Gastrocnemius medialis (tissue), 4 donors: Measurements from ENCODE around the gene VAPA. TPM values are rescaled to one million over a fixed set of nuclear protein-coding genes. Genes with fewer than 3 reads are reported as not detected.
A peak's percentile ranks its signal among the peaks of the same experiment; 100 is the strongest.

Source experiments
- ATAC-seq, 2 donors: fragments of 150-250 bp; one replicate each; pipeline ENCODE4 v1.9.1; 2016
- DNase-seq, 2 donors: peaks; one replicate each; pipeline ENCODE4 v3.0.0-alpha.2; 2019
- H3K27ac ChIP-seq, 4 donors: fragments of 200-600 bp; sonication (generic); 1 replicate in 1 of 4; 2 replicates in 3 of 4; pipeline ENCODE4 v1.5.1; 2016 to 2018; ENCODE audit warnings: mild to moderate bottlenecking in 2 of 4, moderate library complexity in 1 of 4
- H3K27me3 ChIP-seq, 3 donors: fragments of 200-600 bp; sonication (generic) in 2 of 3; 1 replicate in 1 of 3; 2 replicates in 2 of 3; pipeline versions ENCODE4 v1.5.1 to v1.6.0; 2016 to 2019; ENCODE audit warnings: mild to moderate bottlenecking in 1 of 3, moderate library complexity in 1 of 3
- H3K36me3 ChIP-seq, 2 donors: fragments of 200-600 bp; sonication (generic) in 1 of 2; one replicate each; pipeline ENCODE4 v1.5.1; 2017 to 2018
- H3K4me1 ChIP-seq, 2 donors: fragments of 200-600 bp; sonication (generic) in 1 of 2; one replicate each; pipeline ENCODE4 v1.5.1; 2016 to 2017; ENCODE audit warnings: mild to moderate bottlenecking in 2 of 2
- H3K4me3 ChIP-seq, 4 donors: fragments of 200-600 bp; sonication (generic) in 3 of 4; 1 replicate in 1 of 4; 2 replicates in 3 of 4; pipeline ENCODE4 v1.5.1; 2016 to 2019; ENCODE audit warnings: mild to moderate bottlenecking in 2 of 4
- H3K9me3 ChIP-seq, 3 donors: fragments of 200-600 bp; sonication (generic) in 2 of 3; 1 replicate in 1 of 3; 2 replicates in 2 of 3; pipeline ENCODE4 v1.5.1; 2016 to 2019
- POLR2A ChIP-seq, 2 donors: fragments of 450-650 bp; IDR thresholded peaks; one replicate each; pipeline ENCODE4 v1.6.1; 2017; ENCODE audit warnings: antibody characterized with exemption in 2 of 2, mild to moderate bottlenecking in 2 of 2, moderate library complexity in 2 of 2
- in situ Hi-C, 4 donors: fragments of 200-750 bp; cut with MboI; loops; one replicate each; pipeline versions ENCODE4 v1.15.0 to v1.8.0; 2017; ENCODE audit warnings: low sequenced_read_pairs in 4 of 4
- intact Hi-C: fragments of 100-400 bp; cut with DNase I; formaldehyde crosslinking; loops from one replicate; pipeline ENCODE4 v1.15.1; 2023; ENCODE audit warnings: low total_unique reads
- total RNA-seq, 4 donors: library from RNA; depleted of rRNA; stranded (reverse); fragments of >200 nt; gene quantifications; one replicate each; pipeline versions ENCODE4 v1.1.0 to v1.2.3, GENCODE V29; 2016
- TF ChIP-seq, protein P1 (sequence below), 5 experiments: fragments of 450-650 bp in 3 of 5; fragments of 200-600 bp in 2 of 5; sonication (generic) in 2 of 5; IDR thresholded peaks in 4 of 5; conservative IDR thresholded peaks in 1 of 5; 1 replicate in 4 of 5; 2 replicates in 1 of 5; pipeline ENCODE4 v1.5.1; 2016 to 2019; ENCODE audit warnings: antibody characterized with exemption in 5 of 5, mild to moderate bottlenecking in 3 of 5, moderate library complexity in 3 of 5

VAPA gene
- total RNA-seq, 4 donors from 2014 or later: 227 to 320 (median 243) TPM

DNA sequence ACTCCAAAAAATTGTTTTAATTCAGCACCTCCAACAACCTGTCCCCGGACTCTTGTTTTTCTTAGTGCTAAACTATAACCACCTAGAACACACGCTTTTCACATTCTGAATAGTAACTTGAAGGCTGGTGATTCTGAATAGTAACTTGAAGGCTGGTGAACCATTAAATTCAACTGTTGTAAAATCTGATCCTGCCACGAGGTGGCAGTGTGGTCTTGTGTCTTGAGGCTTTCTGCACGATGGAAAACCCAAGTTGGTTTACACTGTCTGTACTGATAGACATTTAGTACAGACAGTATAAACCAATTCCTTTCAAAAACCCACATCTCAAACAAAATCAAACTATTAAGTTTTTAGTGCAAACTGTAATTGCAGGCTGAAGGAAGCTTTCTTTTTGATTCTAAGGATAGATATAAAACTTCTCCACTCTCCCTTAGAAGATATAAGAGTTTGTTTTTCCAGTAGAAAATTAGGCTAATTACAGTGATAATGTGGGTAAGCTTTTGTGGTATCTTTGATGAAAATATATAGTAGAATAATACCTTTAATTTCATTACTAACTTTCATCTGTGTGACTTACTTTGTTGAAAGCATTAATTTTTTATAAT is 57.6 kb downstream of the VAPA start:
- Histone ChIP-seq H3K27me3 (no peaks in the 10 kb centered on the region), H3K36me3 (no peaks in the 10 kb centered on the region), H3K27ac (no peak overlapping the region), H3K4me1 (no peaks in the 10 kb centered on the region), H3K4me3 (no peak overlapping the region), H3K9me3 (no peaks in the 10 kb centered on the region)
- DNase-seq (peak; percentile 47 to 62), ATAC-seq (peak; percentile 76 to 77)
- in situ Hi-C loops: loop anchor here in 3 of 4 donors (5.0 kb wide), 2 partner anchors 546 to 551 kb away; no protein-coding TSS in a partner anchor
- TF ChIP-seq, protein P1, sequence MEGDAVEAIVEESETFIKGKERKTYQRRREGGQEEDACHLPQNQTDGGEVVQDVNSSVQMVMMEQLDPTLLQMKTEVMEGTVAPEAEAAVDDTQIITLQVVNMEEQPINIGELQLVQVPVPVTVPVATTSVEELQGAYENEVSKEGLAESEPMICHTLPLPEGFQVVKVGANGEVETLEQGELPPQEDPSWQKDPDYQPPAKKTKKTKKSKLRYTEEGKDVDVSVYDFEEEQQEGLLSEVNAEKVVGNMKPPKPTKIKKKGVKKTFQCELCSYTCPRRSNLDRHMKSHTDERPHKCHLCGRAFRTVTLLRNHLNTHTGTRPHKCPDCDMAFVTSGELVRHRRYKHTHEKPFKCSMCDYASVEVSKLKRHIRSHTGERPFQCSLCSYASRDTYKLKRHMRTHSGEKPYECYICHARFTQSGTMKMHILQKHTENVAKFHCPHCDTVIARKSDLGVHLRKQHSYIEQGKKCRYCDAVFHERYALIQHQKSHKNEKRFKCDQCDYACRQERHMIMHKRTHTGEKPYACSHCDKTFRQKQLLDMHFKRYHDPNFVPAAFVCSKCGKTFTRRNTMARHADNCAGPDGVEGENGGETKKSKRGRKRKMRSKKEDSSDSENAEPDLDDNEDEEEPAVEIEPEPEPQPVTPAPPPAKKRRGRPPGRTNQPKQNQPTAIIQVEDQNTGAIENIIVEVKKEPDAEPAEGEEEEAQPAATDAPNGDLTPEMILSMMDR (IDR thresholded peaks at IDR 0.05 in 4 of 5, conservative IDR thresholded peaks at IDR 0.05 in 1 of 5): peak; percentile 60 to 82 (median 77)
- TF ChIP-seq POLR2A (IDR thresholded peaks at IDR 0.05): no peak
- intact Hi-C loops: loop anchor here (1.0 kb wide), 1 partner anchor 549 kb away; no protein-coding TSS in a partner anchor

- no peak for TF ChIP-seq POLR2A (IDR thresholded peaks at IDR 0.05)
- TF ChIP-seq, protein P1 (IDR thresholded peaks at IDR 0.05 in 4 of 5, conservative IDR thresholded peaks at IDR 0.05 in 1 of 5): no peak
- Histone ChIP-seq H3K27me3 (no peaks in the 10 kb centered on the region), H3K36me3 (no peaks in the 10 kb centered on the region), H3K4me1 (no peaks in the 10 kb centered on the region), H3K9me3 (no peaks in the 10 kb centered on the region), H3K4me3 (no peak overlapping the region), H3K27ac (no peak overlapping the region)
- in situ Hi-C loops (loop anchor here in 3 of 4 donors (5.0 kb wide), 2 partner anchors 544 to 549 kb away; no protein-coding TSS in a partner anchor), intact Hi-C loops (no loop called here)
- ATAC-seq (no peak), DNase-seq (no peak)
Measured at GRCh38 chr18:9973470-9973869, 59.7 kb downstream of the VAPA start.

- no peak overlapping the region for H3K27ac ChIP-seq
- no peaks in the 10 kb centered on the region for H3K4me1 ChIP-seq
- ATAC-seq (no peak), DNase-seq (no peak)
- no peak overlapping the region for H3K4me3 ChIP-seq
- in situ Hi-C loops (loop anchor here in 3 of 4 donors (5.0 kb wide), 2 partner anchors 543 to 548 kb away; no protein-coding TSS in a partner anchor), intact Hi-C loops (no loop called here)
- no peaks in the 10 kb centered on the region for H3K9me3 ChIP-seq
- H3K27me3 ChIP-seq: no peaks in the 10 kb centered on the region
- no peaks in the 10 kb centered on the region for H3K36me3 ChIP-seq
- TF ChIP-seq POLR2A (IDR thresholded peaks at IDR 0.05): no peak
- TF ChIP-seq, protein P1 (IDR thresholded peaks at IDR 0.05 in 4 of 5, conservative IDR thresholded peaks at IDR 0.05 in 1 of 5): no peak
Measured at GRCh38 chr18:9974279-9974915, 60.6 kb downstream of the VAPA start.

DNA sequence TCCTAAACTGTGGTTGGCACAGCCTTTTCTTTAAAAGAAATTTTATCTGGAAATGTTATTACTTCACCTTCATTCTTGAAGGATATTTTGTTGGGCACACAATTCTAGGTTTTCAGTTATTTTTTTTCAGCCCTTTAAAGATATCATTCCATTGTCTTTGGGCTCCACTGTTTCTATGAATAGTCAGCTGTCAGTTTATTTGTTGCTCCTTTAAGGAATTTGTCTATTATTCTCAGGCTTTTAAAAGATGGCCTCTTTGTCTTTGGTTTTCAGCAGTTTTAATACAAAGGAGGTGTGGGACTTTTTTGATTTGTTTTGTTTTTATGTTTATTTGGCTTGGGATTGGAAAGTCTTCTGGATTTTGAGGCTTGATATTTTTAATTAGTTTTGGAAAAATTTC is 61.8 kb downstream of the VAPA start:
- no peak for ATAC-seq

More for the DNA sequence above, 61.8 kb downstream of the VAPA start:
- no peaks in the 10 kb centered on the region for H3K4me1 ChIP-seq
- no peak for DNase-seq
- H3K9me3 ChIP-seq: no peaks in the 10 kb centered on the region
- H3K4me3 ChIP-seq: no peak overlapping the region
- in situ Hi-C loops (no loop called here), intact Hi-C loops (no loop called here)
- TF ChIP-seq, protein P1 (IDR thresholded peaks at IDR 0.05 in 4 of 5, conservative IDR thresholded peaks at IDR 0.05 in 1 of 5): no peak
- no peak for TF ChIP-seq POLR2A (IDR thresholded peaks at IDR 0.05)
- no peaks in the 10 kb centered on the region for H3K27me3 ChIP-seq
- no peak overlapping the region for H3K27ac ChIP-seq
- no peaks in the 10 kb centered on the region for H3K36me3 ChIP-seq
